ENCODE results near the gene AOPEP.

Gene AOPEP

GRCh38 chr9:94706922-94707321 lies 19.6 kb upstream of the AOPEP start:
- no peak overlapping the region for H3K27ac ChIP-seq (ENCODE audit: low read depth, low read length)
- peaks cover 7% of the 10 kb centered on the region for H3K27me3 ChIP-seq (ENCODE audit: control insufficient read depth, low read length)
- no peak for TF ChIP-seq CTCF (IDR thresholded peaks at IDR 0.05; ENCODE audit: low read depth, low read length, poor library complexity, severe bottlenecking)
- no peak for TF ChIP-seq EZH2phosphoT487 (IDR thresholded peaks at IDR 0.05; ENCODE audit: borderline replicate concordance, low read length)
- no peaks in the 10 kb centered on the region for H3K4me1 ChIP-seq (ENCODE audit: control insufficient read depth, low read length)
- H3K9me2 ChIP-seq (replicated peaks; ENCODE audit: control insufficient read depth, low read length) = no peaks in the 10 kb centered on the region
- no peaks in the 10 kb centered on the region for H3K36me3 ChIP-seq (ENCODE audit: control insufficient read depth, low read length)
- H3K9me3 ChIP-seq (ENCODE audit: control insufficient read depth, insufficient read depth, low read length) = no peaks in the 10 kb centered on the region
- H3K4me3 ChIP-seq (ENCODE audit: low read length) = no peak overlapping the region
- H3K79me2 ChIP-seq (ENCODE audit: control insufficient read depth, low read length) = no peaks in the 10 kb centered on the region
- no peaks in the 10 kb centered on the region for H4K20me1 ChIP-seq (ENCODE audit: control insufficient read depth, insufficient read depth, low read depth, low read length)
- no peaks in the 10 kb centered on the region for H3F3A ChIP-seq (ENCODE audit: control insufficient read depth, insufficient read depth)
- H3K4me2 ChIP-seq (ENCODE audit: low read length) = no peak overlapping the region

GRCh38 chr9:94713436-94714215 lies 12.9 kb upstream of the AOPEP start:
- Histone ChIP-seq H3K4me3 (ENCODE audit: low read length) (no peak overlapping the region), H3K79me2 (ENCODE audit: control insufficient read depth, low read length) (no peaks in the 10 kb centered on the region), H3K27me3 (ENCODE audit: control insufficient read depth, low read length) (peaks cover 4% of the 10 kb centered on the region; the same call in 1 of the 2 replicates), H3K27ac (ENCODE audit: low read depth, low read length) (no peak overlapping the region), H3K4me2 (ENCODE audit: low read length) (no peak overlapping the region), H3K4me1 (ENCODE audit: control insufficient read depth, low read length) (no peaks in the 10 kb centered on the region), H3F3A (ENCODE audit: control insufficient read depth, insufficient read depth) (no peaks in the 10 kb centered on the region), H3K9me3 (ENCODE audit: control insufficient read depth, insufficient read depth, low read length) (peaks cover 3% of the 10 kb centered on the region; the same call in 1 of the 2 replicates), H3K9me2 (replicated peaks; ENCODE audit: control insufficient read depth, low read length) (no peaks in the 10 kb centered on the region), H4K20me1 (ENCODE audit: control insufficient read depth, insufficient read depth, low read depth, low read length) (no peaks in the 10 kb centered on the region), H3K36me3 (ENCODE audit: control insufficient read depth, low read length) (no peaks in the 10 kb centered on the region)
- no peak for TF ChIP-seq CTCF (IDR thresholded peaks at IDR 0.05; ENCODE audit: low read depth, low read length, poor library complexity, severe bottlenecking)
- TF ChIP-seq EZH2phosphoT487 (IDR thresholded peaks at IDR 0.05; ENCODE audit: borderline replicate concordance, low read length) = no peak

GRCh38 chr9:94714494-94714893 lies 12.0 kb upstream of the AOPEP start:
- Histone ChIP-seq H3K4me3 (ENCODE audit: low read length) (no peak overlapping the region), H3K4me2 (ENCODE audit: low read length) (no peak overlapping the region), H3K27me3 (ENCODE audit: control insufficient read depth, low read length) (peaks cover 4% of the 10 kb centered on the region; the same call in 1 of the 2 replicates), H3K36me3 (ENCODE audit: control insufficient read depth, low read length) (no peaks in the 10 kb centered on the region), H3K9me2 (replicated peaks; ENCODE audit: control insufficient read depth, low read length) (no peaks in the 10 kb centered on the region), H3F3A (ENCODE audit: control insufficient read depth, insufficient read depth) (no peaks in the 10 kb centered on the region), H4K20me1 (ENCODE audit: control insufficient read depth, insufficient read depth, low read depth, low read length) (no peaks in the 10 kb centered on the region), H3K9me3 (ENCODE audit: control insufficient read depth, insufficient read depth, low read length) (peaks cover 3% of the 10 kb centered on the region; the same call in 1 of the 2 replicates), H3K79me2 (ENCODE audit: control insufficient read depth, low read length) (no peaks in the 10 kb centered on the region), H3K4me1 (ENCODE audit: control insufficient read depth, low read length) (no peaks in the 10 kb centered on the region), H3K27ac (ENCODE audit: low read depth, low read length) (no peak overlapping the region)
- TF ChIP-seq CTCF (IDR thresholded peaks at IDR 0.05; ENCODE audit: low read depth, low read length, poor library complexity, severe bottlenecking) (no peak), EZH2phosphoT487 (IDR thresholded peaks at IDR 0.05; ENCODE audit: borderline replicate concordance, low read length) (no peak)

Measured in DOHH2 (cell line).